ENCODE results near the gene KCND1. TPM values are rescaled to one million over a fixed set of nuclear protein-coding genes. Genes with fewer than 3 reads are reported as not detected.

Gene KCND1
- polyA plus RNA-seq, 10 donors = 0.87 to 2.2 (median 1.3) TPM

GRCh38 chrX:48913605-48914366 lies 57.9 kb downstream of the KCND1 start:
- no peak for DNase-seq

GRCh38 chrX:48911412-48912182 lies 60.0 kb downstream of the KCND1 start, which contains the start of gene SLC35A2:
Gene SLC35A2, minus strand, starts transcription at chrX:48911646. Its CDS starts 10 bp downstream, at chrX:48911636.
- peak; percentile 61 to 89 (median 82) for DNase-seq

Other genes starting within 250 kb of the KCND1 start
- not detected for gene GLOD5, start 210.1 kb downstream of the KCND1 start, polyA plus RNA-seq (ENCODE audit: insufficient read length in 10 of 10)
- 1 to 10 TPM in 2 of 10 donors, under 1 TPM in 8; 0.28 to 1.9 (median 0.65) TPM for gene GATA1, start 185.3 kb downstream of the KCND1 start, polyA plus RNA-seq (ENCODE audit: insufficient read length in 10 of 10)
- 100 to 1,000 TPM in 5 of 10 donors, 10 to 100 TPM in 5; 76.5 to 118 (median 95.7) TPM for gene HDAC6, start 169.8 kb downstream of the KCND1 start, polyA plus RNA-seq (ENCODE audit: insufficient read length in 10 of 10)
- gene ERAS, start 145.3 kb downstream of the KCND1 start, polyA plus RNA-seq (ENCODE audit: insufficient read length in 10 of 10) = not detected
- gene PCSK1N, start 136.2 kb downstream of the KCND1 start, polyA plus RNA-seq (ENCODE audit: insufficient read length in 10 of 10) = under 1 TPM in 6 of 10 donors, not detected in 4; 0.15 to 0.76 (median 0.22) TPM
- 10 to 100 TPM; 24.1 to 39.0 (median 30.1) TPM for gene TIMM17B, start 74.1 kb downstream of the KCND1 start, polyA plus RNA-seq (ENCODE audit: insufficient read length in 10 of 10)
- gene PQBP1, start 73.9 kb downstream of the KCND1 start, polyA plus RNA-seq (ENCODE audit: insufficient read length in 10 of 10) = 10 to 100 TPM; 45.2 to 72.5 (median 57.7) TPM
- 10 to 100 TPM; 12.9 to 20.8 (median 16.2) TPM for gene SLC35A2, start 60.2 kb downstream of the KCND1 start, polyA plus RNA-seq (ENCODE audit: insufficient read length in 10 of 10)
- gene PIM2, start 52.8 kb downstream of the KCND1 start, polyA plus RNA-seq (ENCODE audit: insufficient read length in 10 of 10) = 1 to 10 TPM; 1.3 to 9.1 (median 2.1) TPM
- 10 to 100 TPM; 31.5 to 41.9 (median 34.9) TPM for gene OTUD5, start 14.2 kb downstream of the KCND1 start, polyA plus RNA-seq (ENCODE audit: insufficient read length in 10 of 10)
- gene GRIPAP1, start 30.4 kb upstream of the KCND1 start, polyA plus RNA-seq (ENCODE audit: insufficient read length in 10 of 10) = 10 to 100 TPM; 16.9 to 34.3 (median 23.9) TPM
- 10 to 100 TPM; 17.6 to 26.0 (median 21.0) TPM for gene TFE3, start 71.5 kb upstream of the KCND1 start, polyA plus RNA-seq (ENCODE audit: insufficient read length in 10 of 10)
- 1 to 10 TPM; 3.2 to 5.3 (median 3.8) TPM for gene CCDC120, start 87.2 kb upstream of the KCND1 start, polyA plus RNA-seq (ENCODE audit: insufficient read length in 10 of 10)
- 10 to 100 TPM; 16.4 to 28.4 (median 22.5) TPM for gene PRAF2, start 102.2 kb upstream of the KCND1 start, polyA plus RNA-seq (ENCODE audit: insufficient read length in 10 of 10)
- gene WDR45, start 108.0 kb upstream of the KCND1 start, polyA plus RNA-seq (ENCODE audit: insufficient read length in 10 of 10) = 10 to 100 TPM; 26.6 to 49.1 (median 34.1) TPM
- gene GPKOW, start 151.9 kb upstream of the KCND1 start, polyA plus RNA-seq (ENCODE audit: insufficient read length in 10 of 10) = 10 to 100 TPM; 15.4 to 19.0 (median 18.0) TPM
- gene MAGIX, start 190.9 kb upstream of the KCND1 start, polyA plus RNA-seq (ENCODE audit: insufficient read length in 10 of 10) = 1 to 10 TPM in 9 of 10 donors, under 1 TPM in 1; 0.97 to 2.4 (median 1.9) TPM
- 100 to 1,000 TPM in 9 of 10 donors, 10 to 100 TPM in 1; 75.3 to 165 (median 144) TPM for gene PLP2, start 200.1 kb upstream of the KCND1 start, polyA plus RNA-seq (ENCODE audit: insufficient read length in 10 of 10)
- gene PRICKLE3, start 214.5 kb upstream of the KCND1 start, polyA plus RNA-seq (ENCODE audit: insufficient read length in 10 of 10) = 1 to 10 TPM; 2.6 to 5.0 (median 4.0) TPM
- 1 to 10 TPM in 8 of 10 donors, under 1 TPM in 2; 0.95 to 1.6 (median 1.3) TPM for gene SYP, start 228.3 kb upstream of the KCND1 start, polyA plus RNA-seq (ENCODE audit: insufficient read length in 10 of 10)